CD4-positive, alpha-beta T cell treated with Interleukin-4 for 4 hours (primary cell): ENCODE measurements around the gene ZFY.

Source experiments
- DNase-seq: peaks from one replicate; pipeline ENCODE4 v3.0.0-alpha.2; 2020

The ZFY gene

DNA sequence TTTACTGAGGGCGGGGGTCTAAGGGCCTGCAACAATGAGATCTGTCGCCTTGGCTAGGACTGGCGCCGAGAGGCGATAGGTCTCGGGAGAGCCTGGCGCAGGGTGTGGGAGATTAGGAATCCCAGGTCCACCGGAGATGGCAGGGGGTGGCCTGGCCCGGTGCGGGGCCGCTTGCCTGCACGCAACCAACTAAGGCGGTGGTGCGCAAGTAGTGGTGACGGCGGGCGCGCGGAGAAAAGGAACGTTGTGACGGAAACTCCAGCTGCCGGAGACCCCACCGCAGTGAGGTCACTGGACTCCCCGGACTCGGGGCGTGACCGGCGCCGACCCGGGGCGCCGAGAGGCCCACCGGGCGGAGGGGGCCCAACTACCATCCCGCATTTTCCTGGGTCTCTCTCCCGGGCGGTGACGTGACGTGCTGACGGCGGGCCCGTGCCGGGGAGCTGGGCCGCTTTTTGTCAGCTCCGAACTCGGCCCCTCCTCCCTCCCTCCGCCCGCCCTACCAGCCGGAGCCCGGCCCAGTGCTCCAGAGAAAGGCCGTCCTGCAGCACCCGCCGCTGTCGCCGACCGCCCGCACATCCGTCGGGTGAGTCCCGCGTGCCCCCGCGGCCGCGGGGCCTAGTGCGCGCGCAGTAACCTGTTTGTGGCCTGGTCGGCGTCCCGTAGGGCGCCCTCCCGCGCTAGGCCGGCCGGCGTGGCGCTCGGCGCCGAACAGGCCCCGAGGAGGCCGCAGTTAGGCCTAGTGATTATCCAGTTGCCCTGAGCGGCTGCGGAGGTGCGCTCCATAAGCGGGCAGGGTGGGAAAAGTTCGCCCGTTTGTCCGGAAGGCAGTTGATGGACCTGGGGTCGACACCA is at the start of gene ZFY:
TSS of gene ZFY (plus strand) at position 521 of the 855 bp plus-strand sequence. CDS start 18,556 bp downstream, outside the sequence.
- peak; percentile 64 for DNase-seq

DNA sequence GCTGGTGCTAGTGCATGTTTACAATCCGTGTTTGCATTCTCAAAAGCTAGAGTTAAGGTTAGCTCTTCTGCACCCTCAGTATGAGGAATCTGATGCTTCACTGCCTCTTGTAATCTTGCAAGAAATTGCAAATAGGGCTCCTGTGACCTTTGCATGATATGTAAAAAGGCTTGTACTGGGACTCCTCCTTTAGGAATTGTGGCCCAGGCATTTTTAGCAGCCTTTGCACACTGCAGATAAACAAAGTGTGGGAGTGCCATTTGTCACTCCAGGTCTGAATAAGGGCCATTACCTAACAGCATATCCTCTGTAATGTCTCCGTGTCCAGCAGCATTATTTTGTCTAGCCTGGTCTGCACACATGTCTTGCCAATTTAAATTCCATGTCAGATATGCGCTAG is 49.3 kb upstream of the ZFY start:
- no peak for DNase-seq

DNA sequence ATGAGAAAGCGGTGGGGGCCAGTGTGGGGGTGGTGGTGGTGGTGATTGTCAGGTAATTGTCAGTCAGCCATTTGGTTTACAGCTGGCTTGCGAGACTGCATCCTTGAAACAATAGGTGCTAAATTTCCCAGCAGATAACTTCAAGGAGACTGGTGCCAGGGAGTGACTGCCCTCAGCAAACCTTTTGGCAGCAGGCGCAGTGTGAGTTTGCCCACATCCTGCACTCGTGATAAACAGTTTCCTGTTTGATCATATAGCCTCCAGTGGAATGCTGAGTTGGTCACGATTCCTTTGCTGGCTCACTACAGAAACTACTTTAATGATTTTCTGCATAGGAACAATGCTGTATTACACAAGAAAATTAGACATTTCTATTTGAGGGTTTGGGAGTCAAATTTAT is 47.8 kb upstream of the ZFY start:
- peak; percentile 17 for DNase-seq

DNA sequence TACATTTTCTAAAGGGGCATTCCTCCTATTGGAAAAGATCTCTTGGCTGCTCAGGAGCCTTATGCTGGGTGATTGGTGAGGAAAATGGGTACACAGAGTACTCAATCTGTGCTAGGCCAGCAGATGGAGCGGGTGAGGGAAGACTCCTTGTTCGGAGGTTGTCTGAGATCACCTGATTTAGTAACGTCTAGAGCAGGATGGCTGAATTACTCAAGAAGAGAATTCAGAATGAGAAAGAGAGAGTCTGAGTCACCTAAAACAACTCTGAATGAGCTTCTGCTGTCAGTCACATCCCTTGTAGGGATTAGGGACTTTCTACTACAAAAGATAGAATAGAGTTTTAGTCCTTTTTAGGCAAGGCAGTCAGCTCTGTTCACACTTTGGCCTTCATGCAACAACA is 47.2 kb upstream of the ZFY start:
- DNase-seq, result peak; percentile 4

DNA sequence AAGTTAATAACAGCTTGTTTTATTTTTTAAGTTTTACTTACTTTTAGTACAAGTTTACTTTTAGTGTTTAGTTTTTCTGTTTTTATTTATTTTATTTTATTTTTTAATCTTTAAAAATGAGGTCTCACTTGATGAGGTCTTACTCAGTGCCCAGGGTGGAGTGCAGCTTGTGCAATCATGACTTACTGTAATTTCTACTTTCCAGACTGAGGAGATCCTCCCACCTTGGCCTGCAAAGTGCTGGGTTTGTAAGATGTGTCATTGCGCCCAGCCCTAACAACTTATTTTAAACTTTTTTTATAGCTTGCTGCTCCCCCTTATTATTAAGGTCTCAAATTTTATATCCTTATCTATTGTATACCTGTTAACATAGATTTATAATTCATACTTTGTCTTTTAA is 41.7 kb upstream of the ZFY start:
- no peak for DNase-seq

DNA sequence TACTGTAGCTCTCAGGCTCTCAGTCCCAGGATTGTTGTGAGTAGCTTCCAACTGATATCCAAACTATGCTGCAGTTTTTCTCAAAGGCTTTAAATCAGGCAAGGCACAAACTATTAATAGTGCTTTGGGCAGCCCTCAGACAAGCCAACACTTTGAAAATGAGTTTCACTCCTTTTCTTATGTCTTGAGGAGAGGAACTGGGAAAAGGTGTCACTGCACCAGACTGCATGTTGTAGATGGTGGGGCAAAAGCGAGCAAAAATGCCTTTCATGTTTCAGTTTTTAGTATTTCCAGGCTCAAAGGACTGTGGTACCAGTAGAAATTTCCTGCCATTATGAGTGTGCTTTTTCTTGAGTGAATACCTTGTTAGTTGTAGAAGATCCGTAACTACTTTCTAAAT is 39.1 kb upstream of the ZFY start:
- no peak for DNase-seq

DNA sequence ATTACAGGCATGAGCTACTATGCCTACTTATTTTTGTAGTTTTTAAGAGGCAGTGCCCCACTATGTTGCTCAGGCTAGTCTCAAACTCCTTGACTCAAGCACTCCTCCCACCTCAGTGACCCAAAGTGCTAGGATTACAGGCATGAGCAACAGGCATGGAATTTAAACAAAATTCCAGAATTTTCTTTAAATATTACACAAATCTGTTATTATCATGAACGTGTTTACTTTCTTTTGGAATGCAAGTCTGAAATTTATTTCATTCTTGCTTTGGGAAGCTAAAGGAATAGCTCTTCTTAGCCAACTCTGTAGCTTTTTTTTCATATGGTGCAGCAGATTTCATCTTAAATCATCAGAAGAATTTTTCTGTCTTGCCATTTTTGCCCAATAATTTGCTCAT is 27.8 kb upstream of the ZFY start:
- DNase-seq, result no peak

DNA sequence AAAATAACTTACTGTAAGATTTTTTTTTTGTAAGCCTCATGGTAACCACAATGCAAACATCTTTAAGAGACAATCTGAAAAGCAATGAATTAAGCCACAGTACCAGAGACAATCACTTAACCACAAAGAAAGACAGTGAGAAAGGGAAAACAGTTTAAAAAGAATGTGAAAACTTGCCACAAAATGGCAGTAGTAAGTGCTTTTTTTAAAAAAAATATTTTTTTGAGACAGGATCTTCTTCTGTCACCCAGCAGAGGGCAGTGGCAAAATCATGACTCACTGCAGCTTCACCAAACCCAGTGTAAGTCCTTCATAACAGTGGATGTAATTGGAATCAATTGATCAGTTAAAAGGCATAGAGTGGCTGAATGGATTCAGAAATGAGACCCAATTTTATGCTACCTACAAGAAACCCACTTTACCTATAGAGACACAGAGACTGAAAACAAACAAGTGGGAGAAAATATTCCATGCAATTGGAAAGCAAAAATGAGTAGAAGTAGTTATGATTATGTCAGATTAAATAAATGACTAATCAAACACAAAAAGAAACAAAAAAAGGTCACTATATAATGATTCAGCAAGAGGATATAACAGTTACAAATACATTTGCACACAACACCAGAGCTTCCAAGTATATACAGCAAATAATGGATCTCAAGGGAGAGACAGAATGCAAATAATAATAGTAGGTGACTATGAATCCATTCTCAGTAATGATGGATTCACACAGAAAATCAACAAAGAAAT is 21.9 kb upstream of the ZFY start:
- DNase-seq, result peak; percentile 53

DNA sequence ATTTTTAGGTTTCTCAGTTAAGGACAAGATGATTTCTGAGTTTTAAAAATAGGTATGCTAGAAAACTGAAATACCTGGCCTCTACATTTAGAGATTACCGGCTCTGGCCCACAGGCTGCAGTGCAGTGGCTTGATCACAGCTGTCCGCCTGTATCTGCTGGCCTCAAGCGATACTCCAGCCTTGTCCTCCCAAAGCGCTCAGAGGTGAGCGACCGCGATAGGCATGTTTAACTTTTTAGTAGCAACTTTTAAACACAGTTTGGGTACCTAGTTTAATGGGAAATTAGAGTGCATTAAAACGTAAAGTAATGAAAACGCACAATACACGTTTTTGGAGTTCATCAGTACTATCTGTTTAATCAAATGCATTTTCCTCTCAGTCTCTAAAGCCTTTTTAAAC is 1.1 kb upstream of the ZFY start:
- DNase-seq, result no peak

DNA sequence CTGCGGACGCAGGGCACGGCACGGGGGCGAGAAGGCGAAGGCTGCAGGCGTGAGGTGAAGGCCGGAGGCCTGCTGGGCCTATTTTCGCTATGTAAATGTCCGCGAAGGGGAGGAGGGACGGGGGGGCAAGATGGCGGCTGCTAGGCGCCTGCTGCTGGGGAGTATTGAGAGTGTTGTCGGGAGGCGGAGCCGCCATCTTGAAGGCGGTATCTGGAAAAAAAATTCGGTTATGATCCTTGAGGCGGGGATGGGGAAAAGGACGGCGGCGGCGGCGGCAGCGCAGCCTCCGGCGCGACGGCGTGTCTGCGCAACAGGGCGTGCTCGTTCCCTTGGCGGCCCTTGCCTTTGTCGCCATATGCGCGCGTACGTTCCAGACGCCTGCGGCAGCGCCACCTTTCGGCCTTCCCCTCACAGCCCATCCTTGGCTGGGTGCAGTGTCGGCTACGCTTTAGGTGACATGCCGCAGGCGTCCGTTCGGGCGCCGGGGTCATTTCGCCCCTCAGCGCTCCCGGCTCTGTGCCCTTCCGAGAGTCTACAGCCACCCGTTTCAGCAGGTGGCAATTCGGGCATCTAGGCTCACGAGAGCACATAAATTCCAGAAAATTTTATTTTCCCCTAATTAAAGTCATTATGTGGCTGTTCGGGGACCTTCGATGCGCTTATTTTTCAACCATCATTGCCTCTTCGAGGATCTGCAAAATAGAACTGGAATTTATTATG is 695 bp downstream of the ZFY start:
- peak; percentile 90 for DNase-seq

DNA sequence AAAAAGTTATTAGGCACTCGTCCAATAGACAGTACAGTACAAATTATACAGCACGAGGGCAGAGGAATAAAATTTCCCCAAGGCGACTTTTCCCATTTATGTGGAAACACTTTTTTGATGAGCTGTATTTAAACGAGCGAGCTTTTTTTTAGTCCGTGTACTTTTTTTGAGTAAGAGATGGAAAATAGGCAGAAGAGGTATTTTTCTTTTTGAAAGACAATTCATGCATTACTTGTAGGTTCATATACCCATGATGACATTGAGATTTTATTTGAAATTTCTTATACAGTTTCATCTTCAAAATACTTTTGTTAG is 1.2 kb downstream of the ZFY start:
- DNase-seq, result no peak

DNA sequence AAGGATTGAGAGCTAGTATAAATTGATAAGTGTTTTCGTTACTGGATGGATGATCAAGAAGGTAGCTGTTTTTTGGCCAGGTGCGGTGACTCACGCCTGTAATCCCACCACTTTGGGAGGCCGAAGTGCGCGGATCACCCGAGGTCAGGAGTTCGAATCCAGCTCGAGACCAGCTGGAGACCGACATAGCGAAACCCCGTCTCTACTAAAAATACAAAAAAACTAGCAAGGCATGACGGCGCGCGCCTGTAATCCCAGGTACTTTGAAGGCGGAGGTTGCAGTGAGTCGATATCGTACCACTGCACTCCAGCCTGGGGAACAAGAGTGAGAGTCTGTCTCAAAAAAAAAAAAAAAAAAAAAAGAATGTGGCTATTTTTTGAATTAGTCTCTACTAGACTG is 2.0 kb downstream of the ZFY start:
- no peak for DNase-seq

DNA sequence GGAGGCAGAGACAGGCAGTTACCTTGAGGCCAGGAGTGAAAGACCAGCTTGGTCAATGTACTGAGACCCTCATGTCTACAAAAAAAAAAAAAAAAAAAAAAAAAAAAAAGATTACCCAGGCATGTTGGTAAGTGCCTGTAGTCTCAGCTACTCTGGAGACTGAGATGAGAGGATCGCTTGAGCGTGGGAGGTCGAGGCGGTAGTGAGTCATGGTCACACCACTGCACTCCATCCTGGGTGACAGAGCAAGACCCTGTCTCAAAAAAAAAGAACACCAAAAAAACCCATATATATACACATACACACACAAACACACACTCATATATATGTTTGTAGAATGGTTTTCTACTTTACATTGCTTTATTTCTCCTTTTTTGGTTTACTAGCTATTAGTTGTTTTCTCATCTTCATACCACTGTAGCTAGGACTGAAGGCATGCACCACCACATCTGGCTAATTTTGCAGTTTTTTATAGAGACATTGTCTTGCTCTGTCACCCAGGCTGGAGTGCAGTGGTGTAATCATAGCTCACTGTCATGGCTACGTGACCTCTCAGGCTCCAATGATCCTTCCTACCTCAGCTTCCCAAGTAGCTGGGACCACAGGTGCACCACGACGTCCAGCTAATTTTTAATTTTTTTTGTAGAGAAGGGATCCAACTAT is 14.5 kb downstream of the ZFY start:
- peak; percentile 6 for DNase-seq

DNA sequence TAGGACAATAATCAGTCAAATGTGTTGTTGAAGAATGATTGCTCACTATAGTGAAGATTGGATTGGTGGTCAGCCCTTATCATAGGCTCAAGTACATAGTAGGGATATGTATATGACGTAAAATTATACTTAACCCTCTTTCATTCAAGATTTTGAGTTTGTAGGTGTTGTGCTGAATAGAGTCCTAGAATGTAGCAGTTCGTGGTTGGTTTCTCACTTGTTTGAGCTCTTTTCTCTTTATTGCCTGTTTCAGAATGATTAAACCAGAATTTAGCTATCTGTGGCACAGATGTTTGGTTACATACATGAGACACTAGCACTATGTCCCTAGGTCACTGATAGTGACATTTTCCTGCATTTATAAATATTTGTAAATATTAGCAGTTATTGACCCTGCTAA is 15.5 kb downstream of the ZFY start:
- DNase-seq, result no peak

DNA sequence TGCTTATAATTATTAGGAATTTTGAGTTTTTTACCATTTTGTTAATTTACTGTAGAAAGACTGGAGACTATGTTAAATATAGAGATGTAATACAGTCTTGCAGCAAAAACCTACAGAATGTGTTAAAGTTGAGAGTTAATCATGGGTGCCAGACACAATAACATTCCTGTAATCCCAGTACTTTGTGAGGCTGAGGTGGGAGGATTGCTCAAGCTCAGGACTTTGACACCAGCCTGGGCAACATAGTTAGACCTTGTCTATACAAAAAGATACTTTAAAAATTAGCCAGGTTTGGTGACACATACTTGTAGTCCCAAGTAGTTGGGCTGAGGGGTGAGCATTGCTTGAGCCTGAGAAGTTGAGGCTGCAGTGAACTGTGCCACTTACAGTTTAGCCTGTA is 17.7 kb downstream of the ZFY start:
- DNase-seq, result no peak

DNA sequence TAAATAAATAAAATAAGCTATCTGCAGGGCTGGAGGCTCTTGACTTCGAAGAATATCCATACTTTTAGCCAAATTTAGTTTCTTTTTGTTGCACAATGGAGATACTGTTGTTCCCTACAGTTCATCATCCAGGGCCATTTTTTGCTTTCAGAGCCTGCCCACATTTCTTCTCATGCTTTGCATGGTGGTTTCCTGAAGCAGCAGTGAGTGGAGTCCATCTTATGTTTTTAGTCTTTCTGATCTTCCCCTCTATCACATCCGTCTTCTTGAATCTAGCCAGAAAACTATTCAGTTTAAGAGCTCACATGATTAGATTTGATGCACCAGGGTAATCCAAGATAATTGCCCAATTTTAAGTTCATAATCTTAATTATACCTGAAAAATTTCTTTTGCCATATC is 19.6 kb downstream of the ZFY start:
- no peak for DNase-seq

DNA sequence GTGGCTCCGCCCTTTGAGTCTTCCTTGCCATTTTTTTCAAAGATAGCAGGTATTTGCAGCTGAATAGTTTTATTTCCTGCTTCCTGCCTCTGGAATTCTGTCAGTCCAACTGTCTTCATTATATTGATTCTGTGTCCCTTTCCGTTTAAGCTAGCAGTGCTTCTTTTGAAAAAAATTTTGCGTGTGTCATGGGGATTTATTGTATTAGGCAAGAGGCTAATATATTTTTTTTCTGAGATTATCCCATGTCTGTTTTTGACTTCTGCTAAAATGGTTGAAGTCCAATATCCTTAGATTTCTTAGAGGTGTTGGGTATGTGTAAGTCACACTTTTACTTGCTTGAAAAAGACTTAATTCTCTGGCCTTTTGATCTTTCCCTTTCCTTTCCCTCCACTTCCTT is 20.4 kb downstream of the ZFY start:
- no peak for DNase-seq

DNA sequence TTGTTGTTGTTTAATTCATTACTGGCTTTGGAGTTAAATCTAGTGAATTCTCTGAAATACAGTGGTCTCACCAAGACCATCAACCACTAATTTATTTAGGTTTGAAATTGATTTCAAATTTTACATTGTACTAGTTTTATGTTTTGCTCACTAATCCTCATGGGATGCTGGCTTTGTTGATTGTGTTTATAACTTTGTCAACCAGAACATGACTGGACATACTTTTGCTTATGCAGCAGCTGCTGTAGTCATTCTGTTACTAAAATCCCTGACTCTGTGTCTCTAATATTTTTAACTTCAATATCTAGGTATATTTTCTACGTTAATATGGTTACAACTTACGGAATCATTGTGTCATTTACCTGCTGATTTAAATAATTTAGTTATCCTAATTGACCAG is 26.9 kb downstream of the ZFY start:
- no peak for DNase-seq

DNA sequence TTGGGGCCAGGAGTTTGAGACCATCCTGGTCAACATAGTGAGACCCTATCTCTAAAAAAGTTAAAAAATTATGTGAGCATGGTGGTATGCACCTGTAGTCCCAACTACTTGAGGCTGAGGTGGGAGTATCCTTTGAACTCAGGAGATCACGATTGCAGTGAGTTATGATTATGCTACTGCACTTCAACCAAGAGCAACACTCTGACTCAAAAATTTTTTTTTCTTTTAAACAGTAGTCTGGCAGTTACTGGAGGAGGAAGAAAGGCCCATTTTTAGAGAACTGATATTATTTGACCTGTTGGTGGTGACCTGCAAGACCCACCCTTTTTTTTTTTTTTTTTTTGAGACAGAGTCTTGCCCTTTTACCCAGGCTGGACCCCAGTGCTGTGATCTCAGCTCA is 29.6 kb downstream of the ZFY start:
- DNase-seq, result no peak

DNA sequence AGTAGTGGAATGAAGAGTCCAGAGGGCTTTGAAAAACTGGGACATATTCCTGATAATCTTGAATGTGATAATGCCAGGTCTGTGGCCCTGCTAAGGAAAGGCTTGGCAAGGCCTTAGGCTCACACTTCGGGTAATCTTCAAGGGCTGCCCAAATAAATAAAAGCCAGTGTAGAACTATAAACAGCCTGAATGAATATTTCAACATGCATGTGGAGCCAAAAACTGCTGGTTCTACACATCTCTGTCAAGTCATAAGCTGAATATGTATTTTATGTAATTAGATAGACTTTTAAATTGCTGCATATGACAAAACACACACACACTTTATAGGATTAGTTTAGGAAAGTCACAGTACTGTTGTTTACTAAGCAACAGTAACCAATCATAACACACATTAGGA is 30.4 kb downstream of the ZFY start:
- DNase-seq, result no peak

DNA sequence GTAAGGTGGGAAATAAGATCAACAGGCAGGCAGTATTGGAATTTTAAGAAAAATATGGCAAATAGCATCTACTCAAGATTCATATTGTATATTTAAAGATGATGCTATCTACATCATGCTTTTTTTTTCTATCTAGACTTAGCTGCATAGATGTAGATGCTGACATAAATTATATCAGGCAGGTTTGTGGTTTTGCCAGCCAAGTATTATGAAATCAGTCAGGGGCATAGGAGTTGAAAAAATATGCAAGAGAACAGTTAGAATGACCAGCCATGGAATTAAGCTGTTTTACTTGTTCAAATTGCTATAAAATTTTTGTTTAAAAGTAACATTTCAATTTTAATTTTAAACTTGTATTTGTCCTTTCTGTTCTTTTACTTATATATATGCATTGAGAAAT is 34.4 kb downstream of the ZFY start:
- DNase-seq, result no peak

DNA sequence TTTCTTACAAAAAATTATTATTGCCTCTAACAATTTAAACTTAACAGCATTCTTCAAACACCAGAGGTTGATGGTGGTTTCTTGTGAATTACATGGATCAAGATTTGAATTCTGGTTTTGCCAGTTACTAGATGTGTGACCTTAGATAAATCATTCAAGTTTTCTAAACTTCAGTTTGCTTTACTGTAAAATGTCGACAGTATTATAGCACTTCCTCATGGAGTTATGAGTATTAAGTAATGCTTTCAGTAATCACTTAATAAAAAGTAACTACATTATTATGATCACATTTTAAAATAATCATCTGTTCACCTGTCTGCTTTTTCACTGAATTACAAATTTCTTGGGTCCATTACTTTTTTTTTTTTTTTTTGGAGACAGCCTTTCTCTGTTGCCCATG is 37.5 kb downstream of the ZFY start:
- DNase-seq, result no peak

DNA sequence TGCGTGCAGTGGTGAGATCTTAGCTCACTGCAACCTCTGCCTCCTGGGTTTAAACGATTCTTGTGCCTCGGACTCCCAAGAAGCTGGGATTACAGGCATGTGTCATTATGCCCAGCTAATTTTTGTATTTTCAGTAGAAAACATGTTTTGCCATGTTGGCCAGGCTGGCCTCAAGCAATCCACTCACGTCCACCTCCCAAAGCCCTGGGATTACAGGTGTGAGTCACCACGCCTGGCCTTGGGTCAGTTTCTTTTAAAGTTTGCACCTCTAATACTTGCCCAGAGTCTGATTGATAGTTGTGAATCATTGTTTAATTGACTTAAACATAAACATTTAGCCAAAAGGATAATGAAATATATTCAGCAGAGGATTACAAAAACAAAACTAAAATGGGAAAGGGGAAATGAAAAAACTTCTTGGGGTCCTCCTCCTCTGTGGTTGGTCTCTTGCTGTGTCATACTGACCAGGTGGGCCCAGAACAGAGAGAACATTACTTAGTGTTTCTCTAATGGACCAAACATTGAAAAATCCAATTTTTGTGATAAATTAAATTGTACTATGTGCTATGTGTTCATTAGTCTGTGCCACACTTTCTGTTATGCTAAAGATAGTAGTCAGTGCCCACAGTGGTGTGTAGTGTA is 38.0 kb downstream of the ZFY start:
- no peak for DNase-seq
